HEK293 (cell line): ENCODE results near the gene ATF2.

ENCODE experiments used
- CTCF ChIA-PET: fragments of 350-600 bp; formaldehyde crosslinking; extraction: SDS; loops from one replicate; lab custom pipeline; 2021; ENCODE audit warnings: antibody characterized with exemption; lab: Yijun Ruan, JAX
- POLR2A ChIA-PET: fragments of 300-600 bp; formaldehyde crosslinking; extraction: SDS; loops from one replicate; lab custom pipeline; 2020; ENCODE audit warnings: antibody characterized with exemption, inconsistent platforms; lab: Yijun Ruan, JAX
- H3K27ac ChIP-seq: fragments of 200-500 bp; sonication (Bioruptor generic); 2 replicates; pipeline ENCODE4 v1.5.1; 2014; ENCODE audit warnings: low read depth, low read length, control low read depth, inconsistent platforms; ENCODE audit errors: extremely low read depth
- H3K36me3 ChIP-seq, 2 experiments: fragments of 200-500 bp in 1 of 2; sonication (Bioruptor generic) in 1 of 2; 1 replicate in 1 of 2; 2 replicates in 1 of 2; pipeline ENCODE4 v1.5.1; 2014 to 2017; ENCODE audit warnings: inconsistent platforms in 2 of 2, low read length in 2 of 2; ENCODE audit not compliant: control insufficient read depth in 2 of 2, insufficient read depth in 1 of 2
- H3K4me1 ChIP-seq: fragments of 200-500 bp; sonication (Bioruptor generic); 2 replicates; pipeline ENCODE4 v1.5.1; 2014; ENCODE audit warnings: mild to moderate bottlenecking, low read length, inconsistent platforms; ENCODE audit not compliant: control insufficient read depth, insufficient read depth
- H3K4me3 ChIP-seq: 2 replicates; pipeline ENCODE4 v1.5.1; 2011; ENCODE audit warnings: low read depth, mild to moderate bottlenecking, control low read depth, low read length, moderate library complexity
- H3K9me3 ChIP-seq: fragments of 200-500 bp; sonication (Bioruptor generic); 2 replicates; pipeline ENCODE4 v1.5.1; 2014; ENCODE audit warnings: low read depth, low read length, inconsistent platforms; ENCODE audit not compliant: control insufficient read depth, insufficient read depth
- BCL11B ChIP-seq: fragments of 450-650 bp; formaldehyde crosslinking; IDR thresholded peaks from 2 replicates; pipeline ENCODE4 v1.5.1; 2016; ENCODE audit warnings: low read depth, missing biosample characterization, missing genetic modification characterization
- BCL6B ChIP-seq: fragments of 450-650 bp; formaldehyde crosslinking; IDR thresholded peaks from 2 replicates; pipeline ENCODE4 v1.5.1; 2017; ENCODE audit warnings: missing biosample characterization, missing genetic modification characterization
- ELK4 ChIP-seq: IDR thresholded peaks from 2 replicates; pipeline ENCODE4 v1.6.1; 2011; ENCODE audit warnings: mild to moderate bottlenecking, low read depth, low read length, borderline replicate concordance
- GLI4 ChIP-seq: fragments of 450-650 bp; formaldehyde crosslinking; IDR thresholded peaks from 2 replicates; pipeline ENCODE4 v1.5.1; 2016; ENCODE audit warnings: missing biosample characterization, missing genetic modification characterization
- GLIS1 ChIP-seq: fragments of 450-650 bp; formaldehyde crosslinking; IDR thresholded peaks from 2 replicates; pipeline ENCODE4 v1.5.1; 2016; ENCODE audit warnings: missing biosample characterization, missing genetic modification characterization
- IKZF3 ChIP-seq: fragments of 450-650 bp; IDR thresholded peaks from 2 replicates; pipeline ENCODE4 v1.5.0; 2018; ENCODE audit warnings: missing biosample characterization, mild to moderate bottlenecking, missing genetic modification characterization, moderate library complexity
- KLF7 ChIP-seq: fragments of 450-650 bp; formaldehyde crosslinking; IDR thresholded peaks from 2 replicates; pipeline ENCODE4 v1.5.1; 2016; ENCODE audit warnings: missing biosample characterization, missing genetic modification characterization, borderline replicate concordance
- KLF9 ChIP-seq: fragments of 450-650 bp; formaldehyde crosslinking; IDR thresholded peaks from 2 replicates; pipeline ENCODE4 v1.5.1; 2016; ENCODE audit warnings: missing biosample characterization, missing genetic modification characterization, low read depth
- MYNN ChIP-seq: fragments of 450-650 bp; formaldehyde crosslinking; IDR thresholded peaks from 2 replicates; pipeline ENCODE4 v1.5.1; 2016; ENCODE audit warnings: missing biosample characterization, missing genetic modification characterization, borderline replicate concordance
- ZBTB20 ChIP-seq: fragments of 450-650 bp; formaldehyde crosslinking; IDR thresholded peaks from 2 replicates; pipeline ENCODE4 v1.5.1; 2016; ENCODE audit warnings: missing biosample characterization, missing genetic modification characterization
- ZBTB21 ChIP-seq: fragments of 450-650 bp; formaldehyde crosslinking; IDR thresholded peaks from 2 replicates; pipeline ENCODE4 v1.5.1; 2017; ENCODE audit warnings: missing biosample characterization, missing genetic modification characterization
- ZBTB6 ChIP-seq: fragments of 450-650 bp; formaldehyde crosslinking; IDR thresholded peaks from 2 replicates; pipeline ENCODE4 v1.5.1; 2017; ENCODE audit warnings: missing biosample characterization, missing genetic modification characterization
- ZEB2 ChIP-seq: fragments of 450-650 bp; formaldehyde crosslinking; IDR thresholded peaks from 2 replicates; pipeline ENCODE4 v1.5.1; 2016; ENCODE audit warnings: missing biosample characterization, missing genetic modification characterization
- ZNF19 ChIP-seq: fragments of 450-650 bp; formaldehyde crosslinking; IDR thresholded peaks from 2 replicates; pipeline ENCODE4; 2016; ENCODE audit warnings: missing biosample characterization, missing genetic modification characterization, low read depth
- ZNF26 ChIP-seq: fragments of 450-650 bp; formaldehyde crosslinking; IDR thresholded peaks from 2 replicates; pipeline ENCODE4 v1.5.1; 2016; ENCODE audit warnings: missing biosample characterization, missing genetic modification characterization
- ZNF311 ChIP-seq: fragments of 450-650 bp; formaldehyde crosslinking; IDR thresholded peaks from 2 replicates; pipeline ENCODE4 v1.5.1; 2017; ENCODE audit warnings: missing biosample characterization, missing genetic modification characterization, borderline replicate concordance
- ZNF394 ChIP-seq: fragments of 450-650 bp; formaldehyde crosslinking; IDR thresholded peaks from 2 replicates; pipeline ENCODE4 v1.5.1; 2016; ENCODE audit warnings: missing biosample characterization, missing genetic modification characterization, mild to moderate bottlenecking, moderate library complexity, borderline replicate concordance
- ZNF433 ChIP-seq: fragments of 450-650 bp; formaldehyde crosslinking; IDR thresholded peaks from 2 replicates; pipeline ENCODE4 v1.5.1; 2016; ENCODE audit warnings: missing biosample characterization, missing genetic modification characterization, low read depth
- ZNF473 ChIP-seq: fragments of 450-650 bp; formaldehyde crosslinking; IDR thresholded peaks from 2 replicates; pipeline ENCODE4 v1.5.1; 2017; ENCODE audit warnings: missing biosample characterization, missing genetic modification characterization
- ZNF549 ChIP-seq: fragments of 450-650 bp; IDR thresholded peaks from 2 replicates; pipeline ENCODE4 v1.5.1; 2018; ENCODE audit warnings: missing biosample characterization, missing genetic modification characterization, mild to moderate bottlenecking, inconsistent platforms, moderate library complexity
- ZNF558 ChIP-seq: fragments of 450-650 bp; formaldehyde crosslinking; IDR thresholded peaks from 2 replicates; pipeline ENCODE4 v1.5.1; 2016; ENCODE audit warnings: missing biosample characterization, missing genetic modification characterization
- ZNF571 ChIP-seq: fragments of 450-650 bp; formaldehyde crosslinking; IDR thresholded peaks from 2 replicates; pipeline ENCODE4 v1.5.0; 2017; ENCODE audit warnings: missing biosample characterization, missing genetic modification characterization
- ZNF670 ChIP-seq: fragments of 450-650 bp; formaldehyde crosslinking; IDR thresholded peaks from 2 replicates; pipeline ENCODE4 v1.5.1; 2016; ENCODE audit warnings: missing biosample characterization, missing genetic modification characterization, low read depth
- ZNF76 ChIP-seq: fragments of 450-650 bp; formaldehyde crosslinking; IDR thresholded peaks from 2 replicates; pipeline ENCODE4; 2016; ENCODE audit warnings: low read depth, missing biosample characterization, missing genetic modification characterization, borderline replicate concordance
- ZNF776 ChIP-seq: fragments of 450-650 bp; formaldehyde crosslinking; IDR thresholded peaks from 2 replicates; pipeline ENCODE4 v1.5.0; 2017; ENCODE audit warnings: missing biosample characterization, missing genetic modification characterization, borderline replicate concordance

The ATF2 gene

GRCh38 chr2:175131252-175131651 lies 36.8 kb downstream of the ATF2 start:
- no peaks in the 10 kb centered on the region for H3K4me1 ChIP-seq
- H3K36me3 ChIP-seq: peaks cover 26 to 59% of the 10 kb centered on the region in 2 experiments

GRCh38 chr2:175126661-175127060 lies 41.3 kb downstream of the ATF2 start:
- no peak for TF ChIP-seq ZNF776
- no peak for TF ChIP-seq ZNF473 (tag by site-specific recombination)
- no peak for TF ChIP-seq ZNF26 (tag by site-specific recombination)
- TF ChIP-seq ZNF394 (tag by site-specific recombination): no peak
- no peak for TF ChIP-seq ZEB2 (tag by site-specific recombination)
- ChIA-PET CTCF (interaction anchor here (0.5 to 0.6 kb wide), 2 partner anchors 16 to 867 kb away, joined by 3 read pairs; no protein-coding TSS in a partner anchor), POLR2A (no interaction called here)
- H3K4me3 ChIP-seq: no peak overlapping the region
- H3K27ac ChIP-seq: no peak overlapping the region
- no peaks in the 10 kb centered on the region for H3K4me1 ChIP-seq
- H3K36me3 ChIP-seq: peaks cover 20 to 35% of the 10 kb centered on the region in 2 experiments
- H3K9me3 ChIP-seq: no peaks in the 10 kb centered on the region

More at GRCh38 chr2:175131252-175131651, 36.8 kb downstream of the ATF2 start:
- Histone ChIP-seq H3K9me3 (no peaks in the 10 kb centered on the region), H3K27ac (no peak overlapping the region), H3K4me3 (no peak overlapping the region)
- POLR2A ChIA-PET: no interaction called here
- TF ChIP-seq BCL11B (tag by site-specific recombination): no peak
- TF ChIP-seq ZBTB21: no peak
- no peak for TF ChIP-seq ZNF76 (tag by site-specific recombination)
- TF ChIP-seq ZNF549 (tag by site-specific recombination): no peak
- TF ChIP-seq GLI4 (tag by site-specific recombination): no peak
- TF ChIP-seq ELK4: no peak
- TF ChIP-seq KLF9 (tag by site-specific recombination): no peak
- no peak for TF ChIP-seq ZBTB20
- CTCF ChIA-PET: no interaction called here

- TF ChIP-seq ZNF19 (tag by site-specific recombination) (no peak), ZBTB20 (no peak), ZNF311 (no peak), GLIS1 (tag by site-specific recombination) (no peak), GLI4 (tag by site-specific recombination) (no peak), ZNF571 (tag by site-specific recombination) (no peak), BCL6B (tag by site-specific recombination) (no peak), KLF9 (tag by site-specific recombination) (no peak), ZNF670 (tag by site-specific recombination) (no peak), MYNN (tag by site-specific recombination) (no peak), KLF7 (tag by site-specific recombination) (no peak), ZNF433 (tag by site-specific recombination) (no peak), ZNF558 (tag by site-specific recombination) (no peak), IKZF3 (tag by site-specific recombination) (no peak), ZBTB6 (tag by site-specific recombination) (no peak)
- Histone ChIP-seq H3K4me1 (no peaks in the 10 kb centered on the region), H3K4me3 (no peak overlapping the region), H3K36me3 (peaks cover 5 to 18% of the 10 kb centered on the region in 2 experiments; a peak in 2 of 3 replicates), H3K27ac (no peak overlapping the region), H3K9me3 (no peaks in the 10 kb centered on the region)
- CTCF ChIA-PET: no interaction called here
- POLR2A ChIA-PET: no interaction called here
Measured at GRCh38 chr2:175123254-175123653, 44.7 kb downstream of the ATF2 start.
